Lower leg skin (tissue), 4 donors: Measurements from ENCODE around the gene METTL26. TPM values are rescaled to one million over a fixed set of nuclear protein-coding genes. Genes with fewer than 3 reads are reported as not detected.

ENCODE experiments used
- DNase-seq, 2 donors: peaks; one replicate each; pipeline ENCODE4 v3.0.0-alpha.2; 2019; ENCODE audit warnings: low spot score in 2 of 2
- H3K4me3 ChIP-seq: fragments of 200-600 bp; sonication (generic); 2 replicates; pipeline ENCODE4 v1.5.1; 2017; ENCODE audit warnings: mild to moderate bottlenecking, low read depth; ENCODE audit not compliant: poor library complexity, severe bottlenecking
- CTCF ChIP-seq, 3 donors: fragments of 450-650 bp; IDR thresholded peaks; one replicate each; pipeline ENCODE4 v1.5.1; 2016; ENCODE audit warnings: antibody characterized with exemption in 3 of 3, mild to moderate bottlenecking in 3 of 3, moderate library complexity in 2 of 3
- POLR2A ChIP-seq, 2 donors: fragments of 450-650 bp; IDR thresholded peaks; one replicate each; pipeline ENCODE4 v1.6.1; 2016 to 2017; ENCODE audit warnings: antibody characterized with exemption in 2 of 2, mild to moderate bottlenecking in 1 of 2, moderate library complexity in 1 of 2
- WGBS, 2 donors: methylation state at CpG; one replicate each; pipeline ENCODE4 v1.1.5; 2018; 5-methylcytosine and 5-hydroxymethylcytosine counted together
- intact Hi-C: fragments of 100-400 bp; cut with DNase I; formaldehyde crosslinking; loops from one replicate; pipeline ENCODE4 v1.15.0; 2023; ENCODE audit warnings: low total_unique reads
- total RNA-seq, 4 donors: library from RNA; depleted of rRNA; stranded (reverse); fragments of >200 nt; gene quantifications; one replicate each; pipeline ENCODE4 v1.1.0, GENCODE V29; 2016

Gene METTL26
- total RNA-seq, 4 donors from 2014 or later, result 108 to 161 (median 111) TPM

DNA sequence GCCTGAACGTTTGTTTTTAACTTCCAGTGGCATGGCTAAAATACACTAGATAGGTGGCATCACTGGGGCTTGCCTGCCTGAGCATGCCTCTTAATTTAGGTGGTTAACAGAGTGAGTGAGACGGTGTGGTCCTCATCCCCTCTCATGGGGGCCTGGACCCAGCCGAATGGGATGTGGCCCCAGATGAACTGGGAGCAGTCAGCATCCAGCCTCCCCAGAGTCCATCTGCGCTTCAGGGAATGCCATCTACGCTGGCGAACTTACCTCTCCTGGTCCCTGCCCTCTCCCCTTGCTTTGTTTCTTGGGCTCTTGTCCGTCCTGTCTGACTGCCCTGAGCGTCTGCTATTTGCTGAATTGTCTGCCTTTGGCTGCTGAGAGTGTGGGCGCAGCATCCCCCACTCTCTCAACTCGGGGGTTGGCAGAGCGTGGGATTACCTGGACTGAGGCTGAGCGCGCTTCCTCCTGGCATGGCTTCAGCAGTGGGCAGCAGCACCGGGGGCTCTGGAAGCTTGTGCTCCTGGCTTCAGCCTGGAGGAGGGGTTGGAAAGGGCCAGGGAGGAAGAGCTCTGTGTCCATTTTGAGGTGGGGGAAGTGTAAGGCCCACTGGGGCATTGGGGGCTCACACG is 44.1 kb downstream of the METTL26 start:
- 41 to 57% methylated on average over 13 to 15 of the region's 15 CpGs for WGBS, 2 donors
- no peak for TF ChIP-seq POLR2A (IDR thresholded peaks at IDR 0.05)
- no peak for TF ChIP-seq CTCF (IDR thresholded peaks at IDR 0.05)
- no peak for DNase-seq
- intact Hi-C loops, result no loop called here
- H3K4me3 ChIP-seq, result no peak overlapping the region

GRCh38 chr16:591231-591630 is 44.9 kb downstream of the METTL26 start:
- no peak for TF ChIP-seq CTCF (IDR thresholded peaks at IDR 0.05)
- no peak for TF ChIP-seq POLR2A (IDR thresholded peaks at IDR 0.05)
- no peak overlapping the region for H3K4me3 ChIP-seq
- WGBS, 2 donors, result 72 to 79% methylated on average over 8 of the region's 8 CpGs
- intact Hi-C loops, result no loop called here
- no peak for DNase-seq

DNA sequence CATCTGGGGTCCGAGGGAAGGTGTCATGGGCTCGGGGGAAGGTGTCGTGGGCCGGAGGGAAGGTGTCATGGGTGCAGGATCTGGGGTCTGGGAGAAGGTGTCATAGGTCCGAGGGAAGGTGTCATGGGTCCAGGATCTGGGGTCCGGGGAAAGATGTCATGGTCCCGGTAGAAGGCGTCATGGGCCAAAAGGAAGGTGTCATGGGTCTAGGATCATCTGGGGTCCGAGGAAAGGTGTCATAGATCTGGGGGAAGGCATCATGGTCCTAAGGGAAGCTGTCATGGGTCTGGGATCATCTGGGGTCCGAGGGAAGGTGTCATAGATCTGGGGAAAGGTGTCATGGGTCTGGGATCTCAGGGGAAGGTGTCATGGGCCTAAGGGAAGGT is 45.3 kb downstream of the METTL26 start:
- TF ChIP-seq CTCF (IDR thresholded peaks at IDR 0.05), result no peak
- no peak for TF ChIP-seq POLR2A (IDR thresholded peaks at IDR 0.05)
- H3K4me3 ChIP-seq, result peak overlapping the region; percentile 80
- 40 to 51% methylated on average over 10 of the region's 10 CpGs for WGBS, 2 donors
- DNase-seq, result no peak
- intact Hi-C loops, result no loop called here

DNA sequence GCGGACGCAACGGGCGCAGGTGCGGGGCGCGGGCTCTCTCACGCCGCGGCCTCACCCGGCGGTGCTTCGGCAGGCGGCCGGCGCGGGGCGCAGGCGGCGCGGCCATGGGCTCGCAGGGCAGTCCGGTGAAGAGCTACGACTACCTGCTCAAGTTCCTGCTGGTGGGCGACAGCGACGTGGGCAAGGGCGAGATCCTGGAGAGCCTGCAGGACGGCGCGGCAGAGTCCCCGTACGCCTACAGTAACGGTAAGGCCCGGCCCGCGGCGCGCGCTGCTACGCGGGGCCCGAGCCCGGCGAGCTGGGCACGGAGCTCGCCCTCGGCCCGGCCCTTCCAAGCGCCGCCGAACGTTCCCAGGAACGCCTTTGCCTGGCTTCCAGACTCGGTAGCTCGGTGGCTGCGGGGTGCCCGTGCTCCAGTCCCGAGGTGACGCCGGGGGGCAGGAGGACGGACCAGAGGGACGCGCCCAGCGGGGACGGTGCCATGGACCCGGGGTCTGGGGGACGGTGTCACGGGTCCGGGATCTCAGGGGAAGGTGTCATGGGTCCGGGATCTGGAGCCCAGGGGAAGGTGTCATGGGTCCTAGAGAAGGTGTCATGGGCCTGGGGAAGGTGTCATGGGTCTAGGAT is 45.8 kb downstream of the METTL26 start:
- DNase-seq, result peak in 1 of 2 donors; percentile 92
- H3K4me3 ChIP-seq, result peak overlapping the region; percentile 80
- TF ChIP-seq POLR2A (IDR thresholded peaks at IDR 0.05) (no peak), CTCF (IDR thresholded peaks at IDR 0.05) (no peak)
- intact Hi-C loops, result no loop called here
- WGBS, 2 donors, result 0 to 1% methylated on average over 7 to 66 of the region's 71 CpGs

- DNase-seq, result peak; percentile 98 to 100
- no peak for TF ChIP-seq POLR2A (IDR thresholded peaks at IDR 0.05)
- TF ChIP-seq CTCF (IDR thresholded peaks at IDR 0.05), result no peak
- 1% methylated on average over 20 to 50 of the region's 67 CpGs for WGBS, 2 donors
- intact Hi-C loops, result no loop called here
- H3K4me3 ChIP-seq, result peak within 1 kb of the TSS; percentile 80
Observed at GRCh38 chr16:589658-590187, 46.4 kb downstream of the METTL26 start, which contains the start of gene RAB40C. Gene RAB40C (plus strand): TSS chr16:590066. CDS start chr16:590292, 226 bp downstream.
